WTC11 (cell line): ENCODE results near the gene GH2.

Source experiments
- ELF4 ChIP-seq: sonication (generic); formaldehyde crosslinking; IDR thresholded peaks from 2 replicates; pipeline ENCODE4 v1.8.1; 2022; ENCODE audit warnings: low read depth, mild to moderate bottlenecking, moderate library complexity, missing genetic modification reagents
- IRF2 ChIP-seq: sonication (generic); formaldehyde crosslinking; IDR thresholded peaks from 2 replicates; pipeline ENCODE4 v1.8.0; 2022; ENCODE audit warnings: low read depth, missing genetic modification reagents, borderline replicate concordance
- KAT7 ChIP-seq: sonication (generic); formaldehyde crosslinking; IDR thresholded peaks from 2 replicates; pipeline ENCODE4 v1.8.1; 2023; ENCODE audit warnings: missing genetic modification reagents, mild to moderate bottlenecking, borderline replicate concordance
- NR2C2 ChIP-seq: sonication (generic); formaldehyde crosslinking; IDR thresholded peaks from 2 replicates; pipeline ENCODE4 v1.8.0; 2022; ENCODE audit warnings: mild to moderate bottlenecking, missing genetic modification reagents
- ZNF121 ChIP-seq: sonication (generic); formaldehyde crosslinking; IDR thresholded peaks from 2 replicates; pipeline ENCODE4 v1.8.0; 2023; ENCODE audit warnings: missing genetic modification reagents
- TF ChIP-seq, protein P1 (sequence below): fragments of 200-600 bp; IDR thresholded peaks from 2 replicates; pipeline ENCODE4 v1.8.0; 2022; ENCODE audit warnings: antibody characterized with exemption
- TF ChIP-seq, protein P2 (sequence below): sonication (generic); formaldehyde crosslinking; IDR thresholded peaks from 2 replicates; pipeline ENCODE4 v1.8.0; 2022; ENCODE audit warnings: mild to moderate bottlenecking, missing genetic modification reagents
- TF ChIP-seq, protein P3 (sequence below): sonication (generic); formaldehyde crosslinking; IDR thresholded peaks from 2 replicates; pipeline ENCODE4 v1.8.1; 2022; ENCODE audit warnings: low read depth, missing genetic modification reagents, borderline replicate concordance
- TF ChIP-seq, protein P4 (sequence below): sonication (generic); formaldehyde crosslinking; IDR thresholded peaks from 2 replicates; pipeline ENCODE4 v1.8.1; 2022; ENCODE audit warnings: missing genetic modification reagents, borderline replicate concordance

DNA sequence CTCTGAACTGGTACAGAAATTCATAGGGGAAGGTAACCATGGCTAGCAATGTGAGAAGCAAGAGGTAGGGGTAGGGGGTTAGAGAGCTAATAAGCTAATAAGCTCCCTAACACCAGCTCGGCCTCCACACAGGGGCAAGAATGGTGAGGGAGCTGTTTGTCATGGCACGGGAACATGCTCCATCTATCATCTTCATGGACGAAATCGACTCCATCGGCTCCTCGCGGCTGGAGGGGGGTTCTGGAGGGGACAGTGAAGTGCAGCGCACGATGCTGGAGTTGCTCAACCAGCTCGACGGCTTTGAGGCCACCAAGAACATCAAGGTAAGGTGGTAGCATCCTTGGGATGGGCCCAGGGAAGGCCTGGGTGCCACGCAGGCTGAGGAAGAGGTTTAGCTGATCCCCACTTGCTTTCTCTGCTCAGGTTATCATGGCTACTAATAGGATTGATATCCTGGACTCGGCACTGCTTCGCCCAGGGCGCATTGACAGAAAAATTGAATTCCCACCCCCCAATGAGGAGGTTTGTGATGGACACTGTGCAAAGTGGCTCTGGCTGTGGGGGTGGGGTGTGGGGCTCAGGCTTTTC, 50.7 kb downstream of the GH2 start:
- TF ChIP-seq ELF4 (CRISPR knock-in tag) (no peak), KAT7 (CRISPR knock-in tag) (no peak), NR2C2 (CRISPR knock-in tag) (no peak), ZNF121 (CRISPR knock-in tag) (no peak), IRF2 (CRISPR knock-in tag) (no peak)
- TF ChIP-seq, protein P1, sequence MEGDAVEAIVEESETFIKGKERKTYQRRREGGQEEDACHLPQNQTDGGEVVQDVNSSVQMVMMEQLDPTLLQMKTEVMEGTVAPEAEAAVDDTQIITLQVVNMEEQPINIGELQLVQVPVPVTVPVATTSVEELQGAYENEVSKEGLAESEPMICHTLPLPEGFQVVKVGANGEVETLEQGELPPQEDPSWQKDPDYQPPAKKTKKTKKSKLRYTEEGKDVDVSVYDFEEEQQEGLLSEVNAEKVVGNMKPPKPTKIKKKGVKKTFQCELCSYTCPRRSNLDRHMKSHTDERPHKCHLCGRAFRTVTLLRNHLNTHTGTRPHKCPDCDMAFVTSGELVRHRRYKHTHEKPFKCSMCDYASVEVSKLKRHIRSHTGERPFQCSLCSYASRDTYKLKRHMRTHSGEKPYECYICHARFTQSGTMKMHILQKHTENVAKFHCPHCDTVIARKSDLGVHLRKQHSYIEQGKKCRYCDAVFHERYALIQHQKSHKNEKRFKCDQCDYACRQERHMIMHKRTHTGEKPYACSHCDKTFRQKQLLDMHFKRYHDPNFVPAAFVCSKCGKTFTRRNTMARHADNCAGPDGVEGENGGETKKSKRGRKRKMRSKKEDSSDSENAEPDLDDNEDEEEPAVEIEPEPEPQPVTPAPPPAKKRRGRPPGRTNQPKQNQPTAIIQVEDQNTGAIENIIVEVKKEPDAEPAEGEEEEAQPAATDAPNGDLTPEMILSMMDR, result no peak
- TF ChIP-seq, protein P2, sequence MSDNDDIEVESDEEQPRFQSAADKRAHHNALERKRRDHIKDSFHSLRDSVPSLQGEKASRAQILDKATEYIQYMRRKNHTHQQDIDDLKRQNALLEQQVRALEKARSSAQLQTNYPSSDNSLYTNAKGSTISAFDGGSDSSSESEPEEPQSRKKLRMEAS (CRISPR knock-in tag), result no peak
- TF ChIP-seq, protein P3, sequence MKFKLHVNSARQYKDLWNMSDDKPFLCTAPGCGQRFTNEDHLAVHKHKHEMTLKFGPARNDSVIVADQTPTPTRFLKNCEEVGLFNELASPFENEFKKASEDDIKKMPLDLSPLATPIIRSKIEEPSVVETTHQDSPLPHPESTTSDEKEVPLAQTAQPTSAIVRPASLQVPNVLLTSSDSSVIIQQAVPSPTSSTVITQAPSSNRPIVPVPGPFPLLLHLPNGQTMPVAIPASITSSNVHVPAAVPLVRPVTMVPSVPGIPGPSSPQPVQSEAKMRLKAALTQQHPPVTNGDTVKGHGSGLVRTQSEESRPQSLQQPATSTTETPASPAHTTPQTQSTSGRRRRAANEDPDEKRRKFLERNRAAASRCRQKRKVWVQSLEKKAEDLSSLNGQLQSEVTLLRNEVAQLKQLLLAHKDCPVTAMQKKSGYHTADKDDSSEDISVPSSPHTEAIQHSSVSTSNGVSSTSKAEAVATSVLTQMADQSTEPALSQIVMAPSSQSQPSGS (CRISPR knock-in tag), result no peak
- TF ChIP-seq, protein P4, sequence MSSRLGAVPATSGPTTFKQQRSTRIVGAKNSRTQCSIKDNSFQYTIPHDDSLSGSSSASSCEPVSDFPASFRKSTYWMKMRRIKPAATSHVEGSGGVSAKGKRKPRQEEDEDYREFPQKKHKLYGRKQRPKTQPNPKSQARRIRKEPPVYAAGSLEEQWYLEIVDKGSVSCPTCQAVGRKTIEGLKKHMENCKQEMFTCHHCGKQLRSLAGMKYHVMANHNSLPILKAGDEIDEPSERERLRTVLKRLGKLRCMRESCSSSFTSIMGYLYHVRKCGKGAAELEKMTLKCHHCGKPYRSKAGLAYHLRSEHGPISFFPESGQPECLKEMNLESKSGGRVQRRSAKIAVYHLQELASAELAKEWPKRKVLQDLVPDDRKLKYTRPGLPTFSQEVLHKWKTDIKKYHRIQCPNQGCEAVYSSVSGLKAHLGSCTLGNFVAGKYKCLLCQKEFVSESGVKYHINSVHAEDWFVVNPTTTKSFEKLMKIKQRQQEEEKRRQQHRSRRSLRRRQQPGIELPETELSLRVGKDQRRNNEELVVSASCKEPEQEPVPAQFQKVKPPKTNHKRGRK (CRISPR knock-in tag), result no peak
